GM18858 (cell line): ENCODE data around the gene BEND3.
"Not testable (repeated sequence)": the region's sequence is repeated elsewhere in the genome, so short reads cannot be mapped to it uniquely, and the experiment has no call there.

Source experiments
- ATAC-seq: cut with Tn5 transposase; IDR thresholded peaks from one replicate; pipeline ENCODE4 v1.9.1; 2021; ENCODE audit not compliant: unreplicated experiment

The BEND3 gene

DNA sequence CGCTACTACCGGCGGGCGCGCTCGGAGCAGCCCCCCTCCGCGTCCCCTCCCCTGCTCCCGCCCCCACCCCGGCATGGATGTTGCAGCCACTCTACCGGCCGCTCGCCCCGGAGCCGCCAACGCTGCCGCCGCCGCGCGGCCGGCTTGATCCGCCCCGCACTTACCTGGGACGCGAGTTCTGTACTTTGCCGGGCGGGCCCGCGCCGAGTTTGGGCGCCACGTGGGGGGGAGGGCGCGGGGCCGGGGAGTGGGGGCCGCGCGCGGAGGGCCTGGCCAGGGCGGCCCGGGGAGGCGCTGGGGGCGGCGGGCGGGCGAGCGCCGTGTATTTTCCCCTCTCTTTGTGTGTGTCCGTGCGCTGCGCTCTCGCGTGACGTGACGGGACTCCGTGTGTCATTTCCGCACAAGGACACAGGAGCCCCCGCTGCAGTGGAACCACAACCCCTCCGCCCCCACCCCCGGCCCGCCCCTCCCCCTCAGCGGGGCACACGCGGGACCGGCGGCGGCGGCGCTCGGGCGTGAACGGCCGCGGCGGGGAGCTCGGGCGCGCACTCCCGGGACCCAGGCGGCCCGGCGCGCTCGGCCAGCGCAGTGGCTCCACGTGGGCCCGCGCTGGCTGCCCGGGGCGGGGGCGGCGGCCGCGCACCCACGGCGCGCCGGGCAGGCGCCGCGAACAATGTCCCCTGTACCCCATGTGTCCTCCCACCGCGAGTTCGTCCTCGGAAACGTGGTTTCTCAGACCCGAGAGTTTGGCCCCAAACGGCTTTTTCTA is at the start of gene BEND3:
TSS of gene BEND3 (minus strand) at position 590 of the 769 bp plus-strand sequence. CDS start 16,230 bp downstream, outside the sequence.
- peak; percentile 9 for ATAC-seq

DNA sequence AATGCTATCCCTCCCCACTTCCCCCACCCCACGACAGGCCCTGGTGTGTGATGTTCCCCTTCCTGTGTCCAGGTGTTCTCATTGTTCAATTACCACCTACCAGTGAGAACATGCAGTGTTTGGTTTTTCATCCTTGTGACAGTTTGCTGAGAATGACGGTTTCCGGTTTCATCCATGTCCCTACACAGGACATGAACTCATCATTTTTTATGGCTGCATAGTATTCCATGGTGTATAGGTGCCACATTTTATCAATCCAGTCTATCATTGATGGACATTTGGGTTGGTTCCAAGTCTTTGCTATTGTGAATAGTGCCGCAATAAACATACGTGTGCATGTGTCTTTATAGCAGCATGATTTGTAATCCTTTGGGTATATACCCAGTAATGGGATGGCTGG is 49.0 kb upstream of the BEND3 start:
- ATAC-seq: not testable (repeated sequence)

DNA sequence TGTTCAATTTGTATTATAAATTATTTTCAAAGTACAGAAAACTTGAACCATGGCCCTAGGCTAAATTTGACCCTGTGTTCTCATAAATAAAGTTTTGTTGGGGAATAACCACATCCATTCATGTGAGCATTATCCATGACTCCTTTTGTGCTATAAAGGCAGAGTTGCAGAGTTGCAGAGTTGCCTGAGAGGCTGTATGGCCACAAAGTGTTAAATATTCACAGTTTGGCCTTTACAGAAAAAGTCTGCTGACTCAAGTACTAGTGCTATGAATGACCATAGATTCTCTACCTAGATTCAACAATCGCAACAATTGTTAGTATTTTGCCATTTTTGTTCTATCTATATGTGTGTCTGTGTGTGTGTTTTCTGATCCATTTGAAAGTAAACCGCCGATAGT is 46.2 kb upstream of the BEND3 start:
- no peak for ATAC-seq

DNA sequence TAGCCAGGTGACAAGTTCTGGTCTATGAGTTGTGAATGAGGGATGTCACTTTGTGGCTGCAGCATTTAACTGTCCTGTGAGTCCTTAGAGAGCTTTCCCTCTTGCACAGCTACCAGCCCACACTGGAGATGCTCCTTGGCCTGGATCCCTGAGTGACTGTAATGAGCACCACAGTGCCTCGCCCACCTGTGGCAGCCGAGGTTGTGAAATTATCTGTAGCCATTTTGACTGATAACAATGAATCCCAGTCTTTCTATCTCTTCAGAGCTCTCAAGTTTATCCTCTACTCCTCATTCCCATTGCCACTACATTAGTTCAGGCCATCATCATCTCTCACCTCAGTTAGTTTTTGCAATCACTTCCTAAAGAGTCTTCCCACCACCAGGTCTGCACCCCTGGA is 41.3 kb upstream of the BEND3 start:
- ATAC-seq: no peak

DNA sequence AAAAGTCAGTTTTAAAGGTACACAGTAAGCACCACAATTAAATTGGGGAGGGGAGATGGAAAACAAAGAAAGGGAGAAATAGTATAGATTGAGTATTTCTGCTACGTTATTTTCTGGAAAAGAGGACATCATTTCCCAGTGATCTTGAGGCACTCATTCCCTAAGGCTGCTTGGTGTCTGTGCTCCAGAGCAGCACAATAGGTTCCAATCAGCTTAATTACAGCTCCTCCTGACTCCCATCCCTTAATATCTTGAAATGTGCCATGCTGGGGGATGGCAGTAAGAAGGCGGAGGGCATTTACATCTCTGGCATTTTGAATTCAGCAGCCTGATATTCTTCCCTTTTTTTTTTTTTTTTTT is 39.5 kb upstream of the BEND3 start:
- ATAC-seq: no peak

DNA sequence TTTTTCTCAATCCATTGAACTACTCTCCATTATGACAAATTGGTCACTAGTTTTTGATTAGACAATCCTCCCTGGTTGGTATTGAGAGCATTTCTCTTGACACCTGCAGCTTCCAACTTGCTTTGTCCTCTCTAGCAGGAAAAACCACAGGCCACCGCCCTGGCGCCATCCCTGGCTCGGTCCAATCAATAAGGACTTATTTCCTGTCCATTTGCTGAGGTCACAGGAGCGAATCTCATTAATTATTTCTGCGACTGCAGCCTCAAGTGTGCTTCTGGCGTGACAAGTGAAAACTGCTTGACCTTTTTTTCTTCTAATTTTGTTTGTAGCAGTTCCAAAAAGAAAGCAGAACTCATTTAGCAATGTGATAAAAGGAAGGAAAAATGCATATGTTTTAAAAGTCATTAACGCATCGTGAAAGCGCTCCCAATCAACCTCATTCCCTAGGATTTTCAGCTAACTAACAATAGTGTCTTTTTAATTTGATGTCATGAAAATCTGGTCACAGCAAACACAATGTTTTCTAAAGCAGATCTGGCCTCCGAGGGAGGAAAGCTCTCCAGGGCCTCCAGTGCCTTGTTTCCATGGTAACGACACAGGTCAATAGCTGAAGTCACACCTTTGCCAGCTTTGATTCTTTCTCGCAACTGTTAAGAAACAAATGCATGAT is 39.0 kb upstream of the BEND3 start:
- no peak for ATAC-seq

DNA sequence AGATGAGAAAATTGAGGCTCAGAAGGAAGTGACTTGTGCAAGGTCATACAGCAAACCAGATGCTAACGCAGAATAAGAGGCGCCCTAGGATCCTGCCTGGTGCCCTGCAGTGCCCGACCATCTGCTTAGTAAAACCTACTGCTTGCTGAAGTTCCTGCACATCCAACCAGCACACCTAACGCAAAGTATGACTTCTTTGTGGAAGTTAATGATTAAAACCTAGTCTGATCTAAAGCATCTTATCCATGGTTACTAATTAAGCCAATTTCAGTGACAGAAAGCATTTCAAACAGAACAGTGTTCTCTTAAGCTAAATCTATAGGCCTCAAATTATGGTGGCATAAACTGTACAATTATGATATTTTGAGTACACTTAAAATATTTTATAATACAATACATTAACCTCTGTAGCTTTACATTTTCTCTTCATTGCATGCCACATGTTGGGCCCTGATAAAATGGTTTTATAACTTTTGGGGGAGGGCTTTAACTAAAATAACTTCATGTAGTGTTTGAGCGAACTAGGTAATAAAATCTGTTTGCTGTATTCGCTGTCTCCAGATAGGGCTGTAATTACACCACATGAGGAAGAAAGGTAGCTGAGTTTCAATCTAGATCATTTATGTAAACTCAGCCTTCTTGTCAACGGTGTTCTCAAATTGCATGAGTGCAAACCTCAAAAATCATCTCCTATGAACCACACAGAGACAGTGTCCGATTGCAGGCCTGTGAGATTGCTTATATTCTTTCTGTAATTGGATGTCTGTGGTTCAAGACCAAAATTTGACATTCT is 37.5 kb upstream of the BEND3 start:
- no peak for ATAC-seq

DNA sequence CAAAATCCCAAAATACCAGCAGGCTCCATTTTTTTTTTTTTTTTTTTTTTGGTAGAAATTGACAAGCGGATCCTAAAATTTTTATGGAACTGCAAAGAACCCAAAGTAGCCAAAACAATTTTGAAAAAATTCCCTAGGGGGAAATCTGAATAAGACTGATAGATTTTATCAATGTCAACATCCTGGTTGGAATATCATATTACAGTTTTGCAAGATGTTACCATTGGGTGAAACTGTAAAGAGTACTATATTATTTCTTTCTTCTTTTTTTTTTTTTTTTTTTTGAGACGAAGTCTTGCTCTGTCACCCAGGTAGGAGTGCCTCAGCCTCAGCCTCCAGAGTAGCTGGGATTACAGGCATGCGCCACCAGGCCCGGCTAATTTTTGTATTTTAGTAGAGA is 29.4 kb upstream of the BEND3 start:
- ATAC-seq: no peak

DNA sequence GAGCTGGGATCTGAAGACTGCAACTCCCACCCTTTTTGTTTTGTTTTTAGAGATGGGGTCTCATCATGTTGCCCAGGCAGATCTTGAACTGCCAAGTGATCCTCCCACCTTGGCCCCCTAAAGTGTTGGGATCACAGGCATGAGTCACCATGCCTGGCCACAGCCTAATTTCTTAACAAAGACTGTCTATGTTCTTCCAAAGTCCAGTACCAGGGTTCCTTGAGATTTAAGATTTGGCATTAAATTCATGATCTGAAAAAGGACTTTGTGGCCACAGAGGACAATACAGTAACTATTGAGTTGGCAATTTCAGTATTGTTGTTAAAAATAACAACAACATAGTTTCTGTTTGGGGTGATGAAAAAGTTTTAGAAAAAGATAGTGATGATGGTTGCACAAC is 28.7 kb upstream of the BEND3 start:
- no peak for ATAC-seq

DNA sequence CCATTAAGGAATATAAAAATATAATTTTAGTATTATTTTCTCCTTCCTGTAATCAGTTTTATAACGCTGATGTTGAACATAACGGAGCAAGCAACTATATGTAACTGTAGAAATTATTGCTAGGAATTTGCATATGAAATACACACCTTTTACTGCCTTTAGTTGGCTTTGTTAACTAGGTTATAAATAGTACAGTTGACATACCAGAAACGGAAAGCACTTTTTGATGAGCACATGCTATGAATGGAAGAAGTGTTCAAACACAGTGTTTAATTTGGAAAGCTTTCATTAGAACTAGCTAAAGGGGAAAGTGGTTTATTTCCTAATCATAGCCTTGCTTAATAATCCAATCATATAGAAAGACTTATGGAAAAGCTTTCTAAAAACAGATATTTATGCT is 25.3 kb upstream of the BEND3 start:
- no peak for ATAC-seq

DNA sequence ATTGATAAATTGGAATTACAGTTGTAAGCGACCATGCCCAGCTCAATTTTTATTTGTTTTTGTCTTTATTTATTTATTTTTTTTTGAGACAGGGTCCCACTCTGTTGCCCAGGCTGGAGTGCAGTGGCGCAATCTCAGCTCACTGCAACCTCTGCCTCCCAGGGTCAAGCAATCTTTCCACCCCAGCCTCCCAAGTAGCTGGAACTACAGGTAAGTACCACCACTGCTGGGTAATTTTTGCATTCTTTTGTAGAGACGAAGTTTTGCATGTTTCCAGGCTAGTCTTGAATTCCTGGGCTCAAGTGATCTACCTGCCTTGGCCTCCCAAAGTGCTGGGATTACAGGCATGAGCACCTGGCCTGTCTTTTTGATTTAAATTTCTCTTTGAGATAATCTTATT is 21.0 kb upstream of the BEND3 start:
- ATAC-seq: not testable (repeated sequence)

DNA sequence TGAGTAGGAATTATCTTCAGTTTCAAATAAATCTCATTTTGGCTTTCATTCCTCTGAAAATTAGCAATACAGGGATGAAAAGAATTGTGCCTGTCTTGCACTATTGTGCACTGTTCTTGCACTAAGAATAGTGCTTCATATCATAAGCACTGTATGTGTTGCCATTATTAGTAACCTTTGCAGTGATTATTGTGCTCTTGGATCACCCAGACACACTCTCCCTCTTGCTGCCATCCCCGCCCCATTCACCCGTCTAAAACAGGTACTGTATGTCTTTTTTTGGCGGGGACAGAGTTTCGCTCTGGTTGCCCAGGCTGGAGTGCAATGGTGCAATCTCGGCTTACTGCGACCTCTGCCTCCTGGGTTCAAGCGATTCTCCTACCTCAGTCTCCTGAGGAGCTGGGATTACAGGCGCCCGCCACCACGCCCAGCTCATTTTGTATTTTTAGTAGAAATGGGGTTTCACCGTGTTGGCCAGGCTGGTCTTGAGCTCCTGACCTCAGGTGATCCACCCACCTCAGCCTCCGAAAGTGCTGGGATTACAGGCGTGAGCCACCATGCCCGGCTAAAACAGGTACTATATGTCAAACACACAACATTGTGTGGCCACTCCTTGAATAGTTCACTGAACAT is 19.8 kb upstream of the BEND3 start:
- ATAC-seq: not testable (repeated sequence)

DNA sequence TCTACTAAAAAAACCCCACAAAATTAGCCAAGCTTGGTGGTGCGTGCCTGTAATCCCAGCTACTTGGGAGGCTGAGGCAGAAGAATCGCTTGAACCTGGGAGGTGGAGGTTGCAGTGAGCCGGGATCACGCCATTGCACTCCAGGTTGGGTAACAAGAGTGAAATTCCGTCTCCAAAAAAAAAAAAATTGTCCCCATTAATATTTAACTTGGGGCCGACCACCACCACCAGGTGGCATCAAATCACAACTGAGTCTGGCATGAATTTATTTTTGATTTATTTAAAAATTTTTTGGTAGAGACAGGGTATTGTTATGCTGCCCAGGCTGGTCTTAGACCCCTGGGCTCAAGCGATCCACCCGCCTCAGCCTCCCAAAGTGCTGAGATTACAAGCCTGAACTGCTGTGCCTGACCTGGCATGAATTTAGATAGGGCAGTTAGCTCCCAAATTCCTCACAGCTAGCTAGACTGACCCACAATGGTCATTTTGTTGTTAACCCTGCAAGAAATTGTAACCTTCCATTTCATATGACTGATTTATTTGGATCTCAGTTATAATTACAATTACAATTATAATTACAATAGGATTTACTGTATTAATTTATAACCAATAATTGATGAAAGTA is 17.1 kb upstream of the BEND3 start:
- ATAC-seq: no peak

DNA sequence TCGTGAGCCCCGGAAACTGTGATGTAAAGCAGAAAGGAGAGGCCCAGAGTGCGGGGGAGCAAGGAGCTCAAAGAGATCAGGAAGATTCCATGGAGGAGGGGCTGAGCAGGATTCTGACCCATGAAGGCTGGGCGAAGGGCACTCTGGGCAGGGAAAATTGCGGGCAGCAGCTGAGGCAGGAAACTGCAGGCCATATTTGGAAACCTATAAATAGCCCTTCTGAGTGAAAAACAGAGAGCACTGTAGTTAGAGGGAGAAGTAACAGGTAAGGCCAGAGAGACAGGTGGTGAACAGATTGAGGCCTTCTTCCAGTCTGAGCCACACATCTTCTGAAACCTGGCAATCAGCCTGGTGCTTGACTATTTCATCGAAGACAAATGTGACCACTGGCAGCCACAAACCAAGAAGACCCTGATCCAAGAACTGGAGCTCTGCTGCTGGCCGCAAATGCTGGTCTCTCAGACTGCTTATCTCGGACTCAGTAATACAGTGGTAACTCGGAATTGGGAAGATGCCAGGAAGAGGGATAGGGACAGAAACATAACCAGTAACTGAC is 14.1 kb upstream of the BEND3 start:
- no peak for ATAC-seq

DNA sequence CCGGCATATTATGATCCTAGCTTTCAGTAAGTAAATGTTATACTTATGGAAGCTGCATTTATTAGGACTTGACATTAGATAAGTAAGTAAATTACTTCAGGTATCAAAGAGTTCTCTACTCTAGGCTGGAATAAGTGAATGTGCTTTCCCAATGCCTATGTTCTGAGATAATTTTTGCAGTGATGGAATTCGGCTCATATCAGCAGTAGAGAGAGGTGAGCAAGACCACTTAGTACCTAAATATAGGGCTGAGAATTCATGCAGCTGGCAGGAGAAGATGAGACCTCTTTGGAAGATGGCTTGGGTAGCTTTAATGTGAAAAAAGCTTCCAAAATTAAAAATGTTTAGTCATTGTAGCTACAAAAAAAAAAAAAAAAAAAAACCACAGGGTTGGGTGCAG is 13.3 kb upstream of the BEND3 start:
- no peak for ATAC-seq

DNA sequence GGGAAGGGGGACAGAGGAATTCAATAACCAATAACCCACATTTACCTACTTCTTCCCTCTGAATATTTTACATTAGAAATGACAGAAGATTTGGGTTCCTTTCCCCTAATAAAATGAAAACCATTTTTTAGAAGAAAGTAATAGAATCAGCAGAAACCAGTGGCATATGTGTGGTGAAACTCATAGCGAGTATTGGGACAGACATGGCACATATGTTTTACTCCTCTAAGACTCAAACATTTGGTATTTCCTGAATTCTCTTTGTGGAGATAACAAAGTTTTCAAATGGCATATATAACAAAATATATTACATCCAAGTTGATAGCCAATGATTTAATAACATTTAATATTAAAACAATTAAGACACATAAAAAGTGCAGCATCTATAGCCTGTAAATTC is 12.9 kb upstream of the BEND3 start:
- no peak for ATAC-seq

DNA sequence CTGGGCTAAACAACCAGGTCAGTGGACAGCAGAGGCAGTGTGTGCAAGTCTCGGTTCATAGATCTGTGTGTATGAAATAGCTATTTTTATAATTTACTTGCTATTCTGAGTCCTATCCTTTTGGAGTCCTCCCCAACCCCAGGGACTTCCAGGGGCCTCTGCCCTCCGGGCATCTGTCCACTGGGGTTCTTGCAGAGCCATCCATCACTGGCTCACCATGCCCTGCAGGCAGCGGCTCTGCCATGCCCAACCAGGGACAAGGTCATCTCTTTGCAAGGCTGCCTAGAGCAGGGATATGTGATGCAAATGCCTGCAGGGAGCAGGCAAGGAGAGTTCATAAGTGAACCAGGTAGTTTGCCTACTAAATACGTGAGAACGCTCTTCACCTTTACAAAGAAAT is 10.5 kb upstream of the BEND3 start:
- ATAC-seq: no peak

DNA sequence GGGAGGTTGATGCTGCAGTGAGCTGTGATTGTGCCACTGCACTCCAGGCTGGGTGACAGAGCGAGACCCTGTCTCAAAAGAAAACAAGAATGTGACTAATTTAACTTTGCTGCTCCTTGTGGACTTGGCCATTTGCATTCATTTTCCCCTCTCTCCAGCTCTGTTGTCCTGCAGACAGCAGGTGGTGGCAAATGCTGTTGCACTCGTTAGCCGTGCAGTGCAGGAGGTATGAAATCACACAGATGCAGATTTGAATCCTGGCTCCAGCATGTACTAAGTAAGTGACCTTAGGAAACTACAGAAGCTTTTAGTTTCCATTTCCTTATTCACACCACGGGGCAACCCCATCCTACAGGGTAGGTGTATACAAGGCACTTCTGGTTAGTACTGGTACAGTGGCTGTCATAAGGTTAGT is 9.6 kb upstream of the BEND3 start:
- peak; percentile 89 for ATAC-seq

DNA sequence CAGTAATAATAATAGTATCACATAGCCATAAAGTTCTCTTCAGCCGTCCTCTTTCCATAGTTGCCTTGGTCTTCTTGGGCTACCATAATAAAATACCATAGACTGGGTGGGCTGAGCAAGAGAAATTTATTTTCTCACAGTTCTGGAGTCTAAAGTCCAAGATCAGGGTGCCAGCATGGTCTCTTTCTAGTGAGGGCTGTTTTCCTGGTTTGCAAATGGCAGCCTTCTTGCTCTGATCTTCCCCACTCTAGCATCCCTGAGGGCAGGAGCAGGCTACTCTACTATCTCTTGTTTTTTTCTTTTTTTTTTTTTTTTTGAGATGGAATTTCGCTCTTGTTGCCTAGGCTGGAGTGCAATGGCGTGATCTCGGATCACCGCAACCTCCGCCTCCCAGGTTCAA is 8.2 kb upstream of the BEND3 start:
- no peak for ATAC-seq

DNA sequence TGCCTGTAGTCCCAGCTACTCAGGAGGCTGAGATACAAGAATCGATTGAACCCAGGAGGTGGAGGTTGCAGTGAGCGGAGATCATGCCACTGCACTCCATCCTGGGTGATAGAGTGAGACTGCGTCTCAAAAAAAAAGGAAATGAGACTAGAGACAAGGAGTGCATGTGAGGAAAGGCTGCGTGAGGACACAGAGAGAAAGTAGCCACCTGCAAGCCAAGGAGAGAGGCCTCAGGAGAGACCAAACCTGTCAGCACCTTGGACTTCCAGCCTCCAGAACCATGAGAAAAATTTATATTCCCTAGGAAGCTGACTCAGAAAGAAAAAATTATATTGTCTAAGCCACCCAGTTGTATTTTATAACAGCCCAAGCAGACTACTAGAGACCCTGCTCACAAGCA is 7.4 kb upstream of the BEND3 start:
- ATAC-seq: no peak
